ENCODE results near the gene TSSK6. TPM values are rescaled to one million over a fixed set of nuclear protein-coding genes. Genes with fewer than 3 reads are reported as not detected.

Gene TSSK6
- total RNA-seq, 3 donors from 2014 or later, result 1.8 to 2.5 (median 2.3) TPM

- TF ChIP-seq CTCF (IDR thresholded peaks at IDR 0.05), result no peak
- Histone ChIP-seq H3K36me3 (ENCODE audit: low read depth) (no peaks in the 10 kb centered on the region), H3K4me3 (no peak overlapping the region), H3K4me1 (ENCODE audit: low read depth) (peaks cover 29% of the 10 kb centered on the region), H3K9me3 (peaks cover 23% of the 10 kb centered on the region)
- ATAC-seq (no peak), DNase-seq (no peak)
- intact Hi-C loops (cut with DNase I, micrococcal nuclease), result no loop called here
Measured at GRCh38 chr19:19468424-19469050, 46.8 kb downstream of the TSSK6 start.

DNA sequence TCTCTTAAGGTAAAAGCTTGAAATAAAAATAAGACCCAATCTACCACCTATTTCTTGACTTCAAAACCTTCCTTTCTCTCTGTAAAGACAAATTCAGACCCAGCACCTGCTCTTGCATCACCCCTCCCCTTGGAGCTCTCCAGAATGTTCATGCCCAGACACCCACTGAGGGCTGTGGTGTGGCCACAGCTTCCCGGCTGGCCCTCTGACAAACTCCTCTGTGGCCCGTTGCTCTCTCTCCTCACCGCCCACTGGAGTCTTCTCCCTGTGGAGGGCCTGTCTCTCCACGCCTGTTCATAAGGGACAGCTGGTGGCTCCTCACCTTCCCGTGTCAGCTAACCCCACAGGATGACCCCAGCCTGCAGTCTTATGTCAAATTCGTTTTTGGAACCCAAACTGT lies 49.1 kb downstream of the TSSK6 start:
- ATAC-seq (no peak), DNase-seq (peak in 1 of 3 donors; percentile 23)
- intact Hi-C loops (cut with DNase I, micrococcal nuclease), result no loop called here
- Histone ChIP-seq H3K4me3 (no peak overlapping the region), H3K9me3 (peaks cover 23% of the 10 kb centered on the region), H3K4me1 (ENCODE audit: low read depth) (peaks cover 46% of the 10 kb centered on the region), H3K36me3 (ENCODE audit: low read depth) (no peaks in the 10 kb centered on the region)
- TF ChIP-seq CTCF (IDR thresholded peaks at IDR 0.05), result no peak

GRCh38 chr19:19465436-19466070 lies 49.8 kb downstream of the TSSK6 start:
- DNase-seq, result peak in 1 of 3 donors; percentile 51
- intact Hi-C loops (cut with DNase I, micrococcal nuclease), result no loop called here
- no peak for ATAC-seq
- Histone ChIP-seq H3K4me1 (ENCODE audit: low read depth) (peaks cover 44% of the 10 kb centered on the region), H3K4me3 (no peak overlapping the region), H3K9me3 (peaks cover 23% of the 10 kb centered on the region), H3K36me3 (ENCODE audit: low read depth) (no peaks in the 10 kb centered on the region)
- TF ChIP-seq CTCF (IDR thresholded peaks at IDR 0.05), result no peak

GRCh38 chr19:19464339-19465098 lies 50.8 kb downstream of the TSSK6 start:
- Histone ChIP-seq H3K36me3 (ENCODE audit: low read depth) (no peaks in the 10 kb centered on the region), H3K4me3 (no peak overlapping the region), H3K4me1 (ENCODE audit: low read depth) (peaks cover 46% of the 10 kb centered on the region), H3K9me3 (peaks cover 23% of the 10 kb centered on the region)
- DNase-seq (peak in 1 of 3 donors; percentile 41), ATAC-seq (no peak)
- TF ChIP-seq CTCF (IDR thresholded peaks at IDR 0.05), result no peak
- intact Hi-C loops (cut with DNase I, micrococcal nuclease), result no loop called here

Other genes starting within 250 kb of the TSSK6 start
- gene TM6SF2, start 242.2 kb downstream of the TSSK6 start, total RNA-seq, result 1 to 10 TPM; 4.5 to 9.6 (median 6.4) TPM
- 10 to 100 TPM; 41.0 to 46.7 (median 45.9) TPM for gene SUGP1, start 195.0 kb downstream of the TSSK6 start, total RNA-seq
- 10 to 100 TPM; 49.8 to 71.1 (median 70.6) TPM for gene MAU2, start 194.7 kb downstream of the TSSK6 start, total RNA-seq
- gene GATAD2A, start 109.9 kb downstream of the TSSK6 start, total RNA-seq, result 100 to 1,000 TPM in 2 of 3 donors, 10 to 100 TPM in 1; 89.3 to 117 (median 107) TPM
- gene NDUFA13, start 677 bp upstream of the TSSK6 start, total RNA-seq, result 100 to 1,000 TPM; 347 to 437 (median 348) TPM
- gene YJEFN3, start 13.4 kb upstream of the TSSK6 start, total RNA-seq, result 10 to 100 TPM in 2 of 3 donors, 1 to 10 TPM in 1; 6.0 to 12.6 (median 10.6) TPM
- under 1 TPM in 1 of 3 donors, not detected in 2; 0.09 TPM for gene CILP2, start 22.7 kb upstream of the TSSK6 start, total RNA-seq
- gene PBX4, start 103.1 kb upstream of the TSSK6 start, total RNA-seq, result 1 to 10 TPM; 2.8 to 6.2 (median 4.6) TPM
- 10 to 100 TPM; 10.9 to 30.0 (median 17.1) TPM for gene LPAR2, start 112.7 kb upstream of the TSSK6 start, total RNA-seq
- gene GMIP, start 128.1 kb upstream of the TSSK6 start, total RNA-seq, result 10 to 100 TPM; 18.1 to 35.5 (median 33.1) TPM
- 10 to 100 TPM; 56.1 to 71.9 (median 58.1) TPM for gene ATP13A1, start 148.1 kb upstream of the TSSK6 start, total RNA-seq
- gene ZNF101, start 153.3 kb upstream of the TSSK6 start, total RNA-seq, result 10 to 100 TPM; 11.4 to 15.6 (median 14.6) TPM
- gene ZNF14, start 217.6 kb upstream of the TSSK6 start, total RNA-seq, result 1 to 10 TPM; 2.6 to 7.6 (median 2.8) TPM